Natural killer cell (primary cell): ENCODE data around the gene QSER1. TPM values are rescaled to one million over a fixed set of nuclear protein-coding genes. Genes with fewer than 3 reads are reported as not detected.

Experiments used
- ATAC-seq, 3 donors: fragments of 150-1000 bp in 2 of 3; fragments of 200-7000 bp in 1 of 3; cut with Tn5 transposase; 1 replicate in 1 of 3; 2 replicates in 2 of 3; pipeline ENCODE4 v1.10.0; 2021; ENCODE audit warnings: mild to moderate bottlenecking in 2 of 3, moderate library complexity in 2 of 3
- DNase-seq, 2 donors: peaks; one replicate each; pipeline versions ENCODE4 v3.0.0 to v3.0.0-alpha.2; 2013 to 2021; ENCODE audit warnings: mixed read lengths in 1 of 2
- H3K27ac ChIP-seq: one replicate; pipeline ENCODE4 v1.5.1; 2013; ENCODE audit warnings: mild to moderate bottlenecking, low read length
- H3K27me3 ChIP-seq: one replicate; pipeline ENCODE4 v1.6.1; 2013; ENCODE audit warnings: low read length; ENCODE audit not compliant: control insufficient read depth, insufficient read depth
- H3K36me3 ChIP-seq: one replicate; pipeline ENCODE4 v1.6.1; 2013; ENCODE audit warnings: low read length; ENCODE audit not compliant: control insufficient read depth, insufficient read depth
- H3K4me1 ChIP-seq: one replicate; pipeline ENCODE4 v1.6.1; 2013; ENCODE audit warnings: low read length; ENCODE audit not compliant: control insufficient read depth, insufficient read depth
- H3K4me3 ChIP-seq: one replicate; pipeline ENCODE4 v1.5.1; 2013; ENCODE audit warnings: low read length
- H3K9me3 ChIP-seq: one replicate; pipeline ENCODE4 v1.6.1; 2013; ENCODE audit warnings: low read length; ENCODE audit not compliant: control insufficient read depth, insufficient read depth
- H3K27ac Mint-ChIP-seq, 2 donors: one replicate each; pipeline ENCODE4 v1.8.0; 2022; ENCODE audit warnings: mild to moderate bottlenecking in 2 of 2, mixed read lengths in 2 of 2, moderate library complexity in 1 of 2
- H3K27me3 Mint-ChIP-seq, 2 donors: one replicate each; pipeline ENCODE4 v1.8.0; 2022; ENCODE audit warnings: low read depth in 2 of 2, mixed read lengths in 2 of 2
- H3K36me3 Mint-ChIP-seq: one replicate; pipeline ENCODE4 v1.8.0; 2022; ENCODE audit warnings: mixed read lengths
- H3K4me1 Mint-ChIP-seq, 2 donors: one replicate each; pipeline ENCODE4 v1.8.0; 2022; ENCODE audit warnings: mixed read lengths in 2 of 2
- H3K4me3 Mint-ChIP-seq: one replicate; pipeline ENCODE4 v1.8.0; 2022; ENCODE audit warnings: mild to moderate bottlenecking, moderate library complexity, mixed read lengths
- H3K9me3 Mint-ChIP-seq, 2 donors: one replicate each; pipeline ENCODE4 v1.8.0; 2022; ENCODE audit warnings: mixed read lengths in 2 of 2
- WGBS: methylation state at CpG from one replicate; pipeline ENCODE4 v1.1.7; 2013; ENCODE audit warnings: missing lambda C conversion rate; ENCODE audit not compliant: insufficient coverage; 5-methylcytosine and 5-hydroxymethylcytosine counted together
- intact Hi-C: fragments of 100-400 bp; cut with micrococcal nuclease; formaldehyde crosslinking; loops from one replicate; pipeline ENCODE4 v1.14.2; 2022
- total RNA-seq, 4 donors: library from RNA; stranded (reverse); fragments of 120-200 nt in 1 of 4; gene quantifications; one replicate each; pipeline versions ENCODE4 v1.2.3 to v1.2.4, GENCODE V29; 2013 to 2022
- TF ChIP-seq, protein P1 (sequence below): fragments of 200-600 bp; IDR thresholded peaks from one replicate; pipeline ENCODE4 v1.8.0; 2022; ENCODE audit warnings: antibody characterized with exemption

QSER1 gene
- total RNA-seq, 3 donors from 2014 or later (not counting 1 experiment from before 2014, with no cell fraction given): 14.5 to 21.5 (median 17.8) TPM

DNA sequence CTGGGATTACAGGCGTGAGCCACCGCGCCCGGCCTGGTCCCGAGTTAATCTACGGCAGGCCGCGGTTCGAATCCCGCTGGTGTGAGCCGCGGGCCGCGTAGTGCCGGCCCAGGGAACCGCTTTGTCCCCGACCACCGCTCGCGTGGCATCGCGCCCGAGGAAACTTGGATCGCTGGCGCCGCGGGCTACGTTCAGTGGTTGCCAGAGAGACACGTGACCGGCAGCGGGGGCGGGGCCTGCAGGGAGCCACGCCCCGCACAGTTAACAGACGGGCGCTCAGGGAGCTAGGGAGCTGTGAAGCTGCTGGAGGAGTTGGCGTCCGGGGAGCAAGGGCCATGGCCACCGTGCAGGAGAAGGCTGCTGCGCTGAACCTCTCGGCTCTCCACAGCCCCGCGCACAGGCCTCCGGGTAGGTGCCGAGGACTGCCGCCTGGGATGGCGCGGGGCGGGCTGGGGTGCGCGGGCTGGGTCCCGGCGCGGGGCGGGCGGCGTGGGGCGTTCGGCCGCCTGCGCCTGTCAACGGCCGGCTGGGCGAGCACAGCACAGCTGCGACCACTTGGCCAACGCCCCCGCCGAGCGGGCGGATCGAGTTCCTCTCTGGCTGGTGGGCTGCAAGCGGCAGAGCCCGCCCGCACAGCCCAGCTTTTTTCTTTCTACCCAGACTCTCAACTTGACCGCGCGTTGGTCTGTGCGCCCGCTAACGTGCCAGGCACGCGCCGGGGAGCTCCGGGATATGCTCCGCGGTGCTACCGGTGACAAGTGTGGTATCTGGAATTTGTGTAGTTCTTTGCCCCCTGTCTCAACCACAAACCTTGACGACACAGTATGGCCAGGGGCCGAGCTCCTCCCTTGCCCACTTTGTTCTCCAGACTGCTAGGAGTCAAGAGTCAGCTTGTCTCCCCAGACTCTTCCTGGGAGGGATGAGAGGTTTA lies 123.3 kb downstream of the QSER1 start, which contains the start of gene DEPDC7:
Gene DEPDC7, plus strand, starts transcription at position 258 of the 931 bp plus-strand sequence. Its CDS starts 78 bp downstream, at position 336.
- H3K27me3 ChIP-seq: peaks cover 13% of the 10 kb centered on the region
- no peaks in the 10 kb centered on the region for H3K9me3 ChIP-seq
- peaks cover 21% of the 10 kb centered on the region for H3K4me1 ChIP-seq
- H3K4me3 ChIP-seq: peak within 1 kb of the TSS; percentile 59
- peak within 1 kb of the TSS; percentile 95 for H3K4me3 Mint-ChIP-seq
- peaks cover 16 to 23% of the 10 kb centered on the region in 2 donors for H3K27me3 Mint-ChIP-seq
- H3K36me3 ChIP-seq: no peaks in the 10 kb centered on the region
- H3K9me3 Mint-ChIP-seq: no peaks in the 10 kb centered on the region
- peak; percentile 83 to 95 (median 91) for ATAC-seq
- WGBS: 9% methylated on average over 88 of the region's 89 CpGs
- peak within 1 kb of the TSS in 1 of 2 donors; percentile 83 for H3K27ac Mint-ChIP-seq
- TF ChIP-seq, protein P1, sequence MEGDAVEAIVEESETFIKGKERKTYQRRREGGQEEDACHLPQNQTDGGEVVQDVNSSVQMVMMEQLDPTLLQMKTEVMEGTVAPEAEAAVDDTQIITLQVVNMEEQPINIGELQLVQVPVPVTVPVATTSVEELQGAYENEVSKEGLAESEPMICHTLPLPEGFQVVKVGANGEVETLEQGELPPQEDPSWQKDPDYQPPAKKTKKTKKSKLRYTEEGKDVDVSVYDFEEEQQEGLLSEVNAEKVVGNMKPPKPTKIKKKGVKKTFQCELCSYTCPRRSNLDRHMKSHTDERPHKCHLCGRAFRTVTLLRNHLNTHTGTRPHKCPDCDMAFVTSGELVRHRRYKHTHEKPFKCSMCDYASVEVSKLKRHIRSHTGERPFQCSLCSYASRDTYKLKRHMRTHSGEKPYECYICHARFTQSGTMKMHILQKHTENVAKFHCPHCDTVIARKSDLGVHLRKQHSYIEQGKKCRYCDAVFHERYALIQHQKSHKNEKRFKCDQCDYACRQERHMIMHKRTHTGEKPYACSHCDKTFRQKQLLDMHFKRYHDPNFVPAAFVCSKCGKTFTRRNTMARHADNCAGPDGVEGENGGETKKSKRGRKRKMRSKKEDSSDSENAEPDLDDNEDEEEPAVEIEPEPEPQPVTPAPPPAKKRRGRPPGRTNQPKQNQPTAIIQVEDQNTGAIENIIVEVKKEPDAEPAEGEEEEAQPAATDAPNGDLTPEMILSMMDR: no peak
- no peak within 1 kb of the TSS for H3K27ac ChIP-seq
- intact Hi-C loops: loop anchor here (5.0 kb wide), 1 partner anchor 124 kb away; the partner anchor contains the start of gene QSER1
- H3K36me3 Mint-ChIP-seq: no peaks in the 10 kb centered on the region
- peak; percentile 83 to 85 for DNase-seq
- peaks cover 16 to 23% of the 10 kb centered on the region in 2 donors for H3K4me1 Mint-ChIP-seq

DNA sequence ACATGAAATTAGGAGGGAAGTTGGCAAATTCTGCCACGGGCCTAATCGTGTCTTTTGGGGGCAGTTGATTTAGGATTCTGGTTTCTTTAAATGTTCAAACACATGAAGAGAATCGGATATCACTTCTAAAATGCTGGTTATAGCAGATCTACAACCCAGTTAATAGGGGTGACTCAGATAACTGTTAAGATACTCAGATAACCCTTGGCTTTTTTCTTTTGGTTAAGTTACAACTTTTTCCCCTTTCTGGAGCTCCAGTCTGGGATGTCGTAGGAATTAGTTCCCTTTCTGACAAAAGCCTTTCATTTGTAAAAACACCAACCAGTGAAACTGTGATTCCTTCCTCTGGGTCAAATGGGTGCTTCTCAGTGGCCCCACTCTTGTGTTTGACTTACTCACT lies 124.0 kb downstream of the QSER1 start:
- no peaks in the 10 kb centered on the region for H3K9me3 ChIP-seq
- H3K4me1 Mint-ChIP-seq: peaks cover 8 to 15% of the 10 kb centered on the region in 2 donors
- H3K4me1 ChIP-seq: peaks cover 15% of the 10 kb centered on the region
- H3K27me3 Mint-ChIP-seq: peaks cover 16 to 23% of the 10 kb centered on the region in 2 donors
- ATAC-seq (no peak), DNase-seq (no peak)
- no peak overlapping the region for H3K27ac Mint-ChIP-seq
- H3K27me3 ChIP-seq: peaks cover 13% of the 10 kb centered on the region
- no peaks in the 10 kb centered on the region for H3K36me3 Mint-ChIP-seq
- peak overlapping the region; percentile 83 for H3K4me3 Mint-ChIP-seq
- 73% methylated on average over 4 of the region's 4 CpGs for WGBS
- H3K27ac ChIP-seq: no peak overlapping the region
- intact Hi-C loops: loop anchor here (1.0 to 5.0 kb wide), 2 partner anchors 24 to 124 kb away; partner anchors contain the start of gene QSER1
- no peak overlapping the region for H3K4me3 ChIP-seq
- H3K9me3 Mint-ChIP-seq: no peaks in the 10 kb centered on the region
- TF ChIP-seq, protein P1: no peak
- H3K36me3 ChIP-seq: no peaks in the 10 kb centered on the region

DNA sequence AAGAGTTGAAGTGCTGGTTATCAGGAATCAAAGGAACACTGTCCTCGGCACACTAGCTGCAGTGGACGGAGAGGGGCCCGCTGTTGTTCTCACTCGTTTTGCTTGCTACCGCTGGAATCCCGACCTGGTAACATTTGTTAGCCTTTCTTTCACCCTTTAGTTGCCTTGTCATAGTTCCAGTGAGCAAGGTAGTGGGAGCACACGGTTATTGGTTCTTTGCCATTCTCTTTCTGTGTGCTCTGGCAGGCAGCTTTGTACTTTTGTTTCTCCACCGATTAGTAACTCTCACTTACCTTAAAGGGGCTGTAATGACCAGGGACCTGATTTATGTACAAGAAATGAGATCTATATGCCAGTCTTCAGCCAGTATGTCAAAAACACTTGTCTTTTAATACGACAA lies 124.9 kb downstream of the QSER1 start:
- peaks cover 4 to 9% of the 10 kb centered on the region in 2 donors for H3K4me1 Mint-ChIP-seq
- no peak for DNase-seq
- H3K4me3 Mint-ChIP-seq: peak overlapping the region; percentile 10
- H3K9me3 ChIP-seq: no peaks in the 10 kb centered on the region
- peaks cover 13% of the 10 kb centered on the region for H3K27me3 ChIP-seq
- intact Hi-C loops: loop anchor here (1.0 to 5.0 kb wide), 2 partner anchors 23 to 125 kb away; partner anchors contain the start of gene QSER1
- no peaks in the 10 kb centered on the region for H3K36me3 Mint-ChIP-seq
- H3K27me3 Mint-ChIP-seq: peaks cover 16 to 23% of the 10 kb centered on the region in 2 donors
- no peaks in the 10 kb centered on the region for H3K9me3 Mint-ChIP-seq
- peaks cover 11% of the 10 kb centered on the region for H3K4me1 ChIP-seq
- H3K36me3 ChIP-seq: no peaks in the 10 kb centered on the region
- ATAC-seq: no peak
- no peak overlapping the region for H3K27ac Mint-ChIP-seq
- H3K27ac ChIP-seq: no peak overlapping the region
- TF ChIP-seq, protein P1: no peak
- 98% methylated on average over 8 of the region's 9 CpGs for WGBS
- H3K4me3 ChIP-seq: no peak overlapping the region
